Body of pancreas (tissue), 4 donors: ENCODE measurements around the gene B4GALT7.

Experiments used
- POLR2A ChIP-seq, 3 donors: fragments of 450-650 bp; IDR thresholded peaks; one replicate each; pipeline ENCODE4 v1.6.1; 2016; ENCODE audit warnings: antibody characterized with exemption in 3 of 3, mild to moderate bottlenecking in 2 of 3
- TF ChIP-seq, protein P1 (sequence below), 7 experiments: fragments of 450-650 bp in 4 of 7; fragments of 200-600 bp in 3 of 7; sonication (generic) in 3 of 7; IDR thresholded peaks; one replicate each; pipeline ENCODE4 v1.5.1; 2016 to 2019; ENCODE audit warnings: antibody characterized with exemption in 7 of 7

DNA sequence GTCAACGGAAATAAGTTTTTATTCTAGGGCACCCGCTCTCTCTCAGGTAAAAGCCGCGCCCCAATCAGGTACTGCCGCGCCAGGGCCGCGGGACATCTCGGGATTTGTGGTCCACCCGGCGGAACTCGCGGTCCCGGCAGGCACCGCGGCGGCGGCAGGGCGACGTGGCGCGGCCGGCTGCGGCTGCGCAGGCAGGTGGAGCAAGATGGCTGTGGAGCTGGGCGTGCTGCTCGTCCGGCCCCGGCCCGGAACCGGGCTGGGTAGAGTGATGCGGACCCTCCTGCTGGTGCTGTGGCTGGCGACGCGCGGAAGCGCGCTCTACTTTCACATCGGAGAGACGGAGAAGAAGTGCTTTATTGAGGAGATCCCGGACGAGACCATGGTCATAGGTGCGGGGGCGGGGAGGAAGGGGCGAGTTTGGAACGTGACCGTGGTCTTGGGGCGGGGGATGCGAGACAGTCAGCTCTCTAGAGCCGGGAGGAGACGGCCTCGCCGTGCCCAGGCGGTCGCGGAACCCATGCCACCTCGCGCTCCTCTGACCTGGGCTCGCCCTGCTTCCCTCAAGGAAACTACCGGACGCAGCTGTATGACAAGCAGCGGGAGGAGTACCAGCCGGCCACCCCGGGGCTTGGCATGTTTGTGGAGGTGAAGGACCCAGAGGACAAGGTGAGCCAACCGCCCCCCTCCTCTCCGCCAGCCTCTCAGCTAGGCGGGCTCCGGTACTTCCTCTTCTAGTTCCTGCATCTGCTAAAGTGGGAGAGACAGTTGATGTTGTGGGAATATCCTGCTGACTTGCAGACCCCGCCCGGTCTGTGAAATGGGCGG is 7.7 kb upstream of the B4GALT7 start, which contains the start of gene TMED9:
- TF ChIP-seq, protein P1, sequence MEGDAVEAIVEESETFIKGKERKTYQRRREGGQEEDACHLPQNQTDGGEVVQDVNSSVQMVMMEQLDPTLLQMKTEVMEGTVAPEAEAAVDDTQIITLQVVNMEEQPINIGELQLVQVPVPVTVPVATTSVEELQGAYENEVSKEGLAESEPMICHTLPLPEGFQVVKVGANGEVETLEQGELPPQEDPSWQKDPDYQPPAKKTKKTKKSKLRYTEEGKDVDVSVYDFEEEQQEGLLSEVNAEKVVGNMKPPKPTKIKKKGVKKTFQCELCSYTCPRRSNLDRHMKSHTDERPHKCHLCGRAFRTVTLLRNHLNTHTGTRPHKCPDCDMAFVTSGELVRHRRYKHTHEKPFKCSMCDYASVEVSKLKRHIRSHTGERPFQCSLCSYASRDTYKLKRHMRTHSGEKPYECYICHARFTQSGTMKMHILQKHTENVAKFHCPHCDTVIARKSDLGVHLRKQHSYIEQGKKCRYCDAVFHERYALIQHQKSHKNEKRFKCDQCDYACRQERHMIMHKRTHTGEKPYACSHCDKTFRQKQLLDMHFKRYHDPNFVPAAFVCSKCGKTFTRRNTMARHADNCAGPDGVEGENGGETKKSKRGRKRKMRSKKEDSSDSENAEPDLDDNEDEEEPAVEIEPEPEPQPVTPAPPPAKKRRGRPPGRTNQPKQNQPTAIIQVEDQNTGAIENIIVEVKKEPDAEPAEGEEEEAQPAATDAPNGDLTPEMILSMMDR (IDR thresholded peaks at IDR 0.05): peak in 4 of 7 experiments; percentile 10 to 41 (median 23)
- TF ChIP-seq POLR2A (IDR thresholded peaks at IDR 0.05): peak; percentile 93 to 94 (median 93)
